Calu3 (cell line): Measurements from ENCODE around the gene ITGA2. TPM values are rescaled to one million over a fixed set of nuclear protein-coding genes. Genes with fewer than 3 reads are reported as not detected.
A peak's percentile ranks its signal among the peaks of the same experiment; 100 is the strongest.

Experiments
- BruUV-seq: library from RNA; stranded (reverse); fragments of 400-500 nt; replicated peaks from 2 replicates; lab custom pipeline; 2021; lab: Mats Ljungman, UMichigan
- CTCF ChIA-PET: fragments of 300-600 bp; sonication (Branson Sonifier 250); formaldehyde crosslinking; loops from one replicate; lab custom pipeline; 2022; ENCODE audit warnings: antibody characterized with exemption; lab: Charles Lee
- DNase-seq: peaks from one replicate; pipeline ENCODE4 v3.0.0; 2022
- H3K27ac Mint-ChIP-seq: one replicate; pipeline ENCODE4 v1.8.0; 2022; ENCODE audit warnings: mixed read lengths; ENCODE audit not compliant: unreplicated experiment
- H3K27me3 Mint-ChIP-seq: one replicate; pipeline ENCODE4 v1.8.0; 2022; ENCODE audit warnings: mixed read lengths; ENCODE audit not compliant: unreplicated experiment
- H3K36me3 Mint-ChIP-seq: one replicate; pipeline ENCODE4 v1.8.0; 2022; ENCODE audit warnings: mild to moderate bottlenecking, moderate library complexity, mixed read lengths; ENCODE audit not compliant: insufficient read depth, unreplicated experiment
- H3K4me1 Mint-ChIP-seq: one replicate; pipeline ENCODE4 v1.8.0; 2022; ENCODE audit warnings: mild to moderate bottlenecking, low read depth, mixed read lengths; ENCODE audit not compliant: unreplicated experiment
- H3K4me3 Mint-ChIP-seq: one replicate; pipeline ENCODE4 v1.8.0; 2022; ENCODE audit warnings: mild to moderate bottlenecking, low read depth, moderate library complexity, mixed read lengths; ENCODE audit not compliant: unreplicated experiment
- H3K9me3 Mint-ChIP-seq: one replicate; pipeline ENCODE4 v1.8.0; 2022; ENCODE audit warnings: low read depth, mixed read lengths; ENCODE audit not compliant: unreplicated experiment
- intact Hi-C: fragments of 100-400 bp; cut with micrococcal nuclease; formaldehyde crosslinking; loops from one replicate; pipeline ENCODE4 v1.10.0; 2022; ENCODE audit not compliant: unreplicated experiment
- total RNA-seq: library from RNA; stranded (reverse); gene quantifications from 2 replicates; pipeline ENCODE4 v1.2.3, GENCODE V29; 2022
- TF ChIP-seq, protein P1 (sequence below): fragments of 200-600 bp; IDR thresholded peaks from one replicate; pipeline ENCODE4 v1.8.0; 2022; ENCODE audit warnings: antibody characterized with exemption; ENCODE audit not compliant: unreplicated experiment

The ITGA2 gene
- total RNA-seq, 1 experiment from 2014 or later, result 91.9 TPM

DNA sequence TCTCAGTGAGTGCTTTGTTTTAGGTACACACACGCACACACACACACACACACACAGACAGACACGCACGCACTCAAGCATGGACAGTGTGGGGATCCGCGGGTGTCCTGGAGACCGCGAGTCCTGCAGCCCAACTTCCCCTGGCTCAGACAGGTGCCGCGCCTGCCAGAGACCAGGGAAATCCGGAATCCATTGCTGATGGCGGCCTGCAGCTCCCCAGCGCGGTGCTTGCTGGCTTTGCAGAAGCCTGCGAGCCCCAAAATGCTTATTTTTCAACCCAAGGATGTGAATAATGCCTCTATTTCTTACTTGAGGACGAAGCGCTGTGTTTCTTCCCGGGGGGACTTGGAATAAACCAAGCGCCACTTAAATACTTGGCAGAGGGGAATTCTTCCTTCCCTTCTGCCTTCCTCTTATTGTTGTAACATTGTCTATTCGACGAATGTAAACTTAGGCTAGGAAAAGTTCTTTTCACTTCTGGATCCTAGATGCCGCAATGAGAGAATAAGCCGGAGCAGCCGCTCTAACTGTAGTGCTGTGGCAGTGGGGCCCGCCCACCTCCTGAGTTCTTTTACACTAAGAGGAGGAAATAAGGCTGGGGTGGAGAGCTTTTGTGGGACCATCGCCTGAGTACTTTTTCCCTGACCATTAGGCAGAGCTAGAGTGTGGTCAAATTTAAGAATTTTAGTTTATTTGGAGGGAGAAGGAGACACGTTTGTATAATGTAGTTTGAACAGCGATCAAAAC lies 802 bp downstream of the ITGA2 start:
- peak overlapping the region; percentile 69 for H3K27ac Mint-ChIP-seq
- TF ChIP-seq, protein P1, sequence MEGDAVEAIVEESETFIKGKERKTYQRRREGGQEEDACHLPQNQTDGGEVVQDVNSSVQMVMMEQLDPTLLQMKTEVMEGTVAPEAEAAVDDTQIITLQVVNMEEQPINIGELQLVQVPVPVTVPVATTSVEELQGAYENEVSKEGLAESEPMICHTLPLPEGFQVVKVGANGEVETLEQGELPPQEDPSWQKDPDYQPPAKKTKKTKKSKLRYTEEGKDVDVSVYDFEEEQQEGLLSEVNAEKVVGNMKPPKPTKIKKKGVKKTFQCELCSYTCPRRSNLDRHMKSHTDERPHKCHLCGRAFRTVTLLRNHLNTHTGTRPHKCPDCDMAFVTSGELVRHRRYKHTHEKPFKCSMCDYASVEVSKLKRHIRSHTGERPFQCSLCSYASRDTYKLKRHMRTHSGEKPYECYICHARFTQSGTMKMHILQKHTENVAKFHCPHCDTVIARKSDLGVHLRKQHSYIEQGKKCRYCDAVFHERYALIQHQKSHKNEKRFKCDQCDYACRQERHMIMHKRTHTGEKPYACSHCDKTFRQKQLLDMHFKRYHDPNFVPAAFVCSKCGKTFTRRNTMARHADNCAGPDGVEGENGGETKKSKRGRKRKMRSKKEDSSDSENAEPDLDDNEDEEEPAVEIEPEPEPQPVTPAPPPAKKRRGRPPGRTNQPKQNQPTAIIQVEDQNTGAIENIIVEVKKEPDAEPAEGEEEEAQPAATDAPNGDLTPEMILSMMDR, result no peak
- H3K4me1 Mint-ChIP-seq, result peaks cover 52% of the 10 kb centered on the region
- intact Hi-C loops, result loop anchor here (1.0 to 5.0 kb wide), 2 partner anchors 42 to 47 kb away; no protein-coding TSS in a partner anchor
- peak; percentile 46 for DNase-seq
- no peaks in the 10 kb centered on the region for H3K27me3 Mint-ChIP-seq
- H3K36me3 Mint-ChIP-seq, result peaks cover 65% of the 10 kb centered on the region
- BruUV-seq, result no TSS peak
- H3K4me3 Mint-ChIP-seq, result peak overlapping the region; percentile 77
- H3K9me3 Mint-ChIP-seq, result peaks cover 3% of the 10 kb centered on the region
- CTCF ChIA-PET, result interaction anchor here (0.7 to 5.1 kb wide), 7 partner anchors 8 to 67 kb away, joined by 3 to 49 read pairs (median 4); no protein-coding TSS in a partner anchor

- no peak for DNase-seq
- peak overlapping the region; percentile 77 for H3K4me3 Mint-ChIP-seq
- intact Hi-C loops, result loop anchor here (1.0 kb wide), 1 partner anchor 42 kb away; no protein-coding TSS in a partner anchor
- TF ChIP-seq, protein P1, result no peak
- peaks cover 3% of the 10 kb centered on the region for H3K9me3 Mint-ChIP-seq
- TSS peak; percentile 39 for BruUV-seq
- H3K27me3 Mint-ChIP-seq, result no peaks in the 10 kb centered on the region
- peak overlapping the region; percentile 69 for H3K27ac Mint-ChIP-seq
- H3K4me1 Mint-ChIP-seq, result peaks cover 46% of the 10 kb centered on the region
- CTCF ChIA-PET, result interaction anchor here (1.1 to 5.1 kb wide), 2 partner anchors 41 to 45 kb away, joined by 3 to 49 read pairs; no protein-coding TSS in a partner anchor
- H3K36me3 Mint-ChIP-seq, result peaks cover 65% of the 10 kb centered on the region
Measured at GRCh38 chr5:52990528-52990925, 1.4 kb downstream of the ITGA2 start.

DNA sequence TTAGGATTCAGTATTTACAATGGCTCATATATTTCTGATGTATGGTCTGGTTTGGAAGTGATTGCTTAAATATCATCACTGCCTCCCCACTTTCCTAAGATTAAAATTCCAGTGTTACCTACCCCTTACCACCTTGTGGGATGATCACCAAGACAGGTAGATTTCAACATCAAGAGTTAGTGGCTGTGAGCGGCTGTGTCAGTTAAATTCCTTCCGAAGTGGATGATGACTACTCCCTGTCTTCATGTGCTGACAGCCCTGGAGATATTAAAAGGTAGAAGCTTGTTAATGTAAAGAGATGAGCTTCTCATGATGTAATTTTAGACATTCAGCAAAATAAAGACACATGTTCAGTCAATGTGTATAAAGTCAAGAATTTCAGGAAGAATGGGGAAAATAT lies 4.2 kb downstream of the ITGA2 start:
- Mint-ChIP-seq H3K36me3 (peaks cover 56% of the 10 kb centered on the region), H3K27ac (peak overlapping the region; percentile 89), H3K4me1 (peaks cover 21% of the 10 kb centered on the region), H3K4me3 (peak overlapping the region; percentile 77), H3K27me3 (no peaks in the 10 kb centered on the region), H3K9me3 (no peaks in the 10 kb centered on the region)
- CTCF ChIA-PET, result no interaction called here
- no peak for DNase-seq
- BruUV-seq, result no TSS peak
- intact Hi-C loops, result no loop called here
- TF ChIP-seq, protein P1, result no peak

DNA sequence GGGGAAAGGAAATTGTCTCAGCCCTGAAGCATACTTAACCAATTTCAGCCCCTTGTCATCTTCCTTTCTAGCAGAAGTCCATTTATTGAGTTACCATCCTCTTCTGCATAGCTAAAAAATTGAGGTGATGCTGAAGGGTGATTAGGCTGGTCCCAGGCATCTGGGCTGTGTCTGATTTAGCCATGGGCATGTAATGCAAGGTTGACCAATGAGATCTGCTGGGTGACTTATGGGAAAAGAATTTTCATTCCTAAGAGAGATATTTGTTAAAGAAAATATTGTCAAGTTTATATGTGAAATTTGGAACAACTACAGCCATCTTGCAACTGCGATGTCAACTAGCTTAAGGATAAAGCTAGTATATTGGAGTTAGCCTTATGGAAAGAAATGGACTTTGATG lies 5.1 kb downstream of the ITGA2 start:
- intact Hi-C loops, result no loop called here
- H3K27ac Mint-ChIP-seq, result no peak overlapping the region
- peaks cover 21% of the 10 kb centered on the region for H3K4me1 Mint-ChIP-seq
- CTCF ChIA-PET, result no interaction called here
- DNase-seq, result no peak
- BruUV-seq, result no TSS peak
- H3K9me3 Mint-ChIP-seq, result no peaks in the 10 kb centered on the region
- no peak overlapping the region for H3K4me3 Mint-ChIP-seq
- H3K36me3 Mint-ChIP-seq, result peaks cover 47% of the 10 kb centered on the region
- H3K27me3 Mint-ChIP-seq, result no peaks in the 10 kb centered on the region
- TF ChIP-seq, protein P1, result no peak
